HepG2 (cell line): ENCODE results near the gene GPR42. TPM values are rescaled to one million over a fixed set of nuclear protein-coding genes. Genes with fewer than 3 reads are reported as not detected.

Experiments used
- ATAC-seq: fragments of 200-7000 bp; cut with Tn5 transposase; 3 replicates; pipeline ENCODE4 v1.9.1; 2020; ENCODE audit warnings: mild to moderate bottlenecking, moderate library complexity
- BruUV-seq: library from RNA; stranded (reverse); fragments of 400-500 nt; replicated peaks from 2 replicates; lab custom pipeline; 2021; lab: Mats Ljungman, UMichigan
- CTCF ChIA-PET: fragments of 300-600 bp; formaldehyde crosslinking; extraction: SDS; loops from one replicate; lab custom pipeline; 2021; ENCODE audit warnings: low total read pairs, inconsistent platforms, low intra/inter-chr PET ratio; lab: Yijun Ruan, JAX
- POLR2A ChIA-PET: fragments of 350-600 bp; sonication (Branson Sonifier 250); formaldehyde crosslinking; loops from one replicate; lab custom pipeline; 2020; ENCODE audit warnings: antibody characterized with exemption, inconsistent platforms; lab: Yijun Ruan, JAX
- DNase-seq: peaks from one replicate; pipeline ENCODE4 v3.0.0-alpha.2; 2015; ENCODE audit warnings: low spot score
- FAIRE-seq: peaks from 3 replicates; lab custom pipeline; 2011; peaks lifted over from hg19 to GRCh38; lab: Jason Lieb, UNC
- H2AFZ ChIP-seq: one replicate; pipeline ENCODE4 v1.6.1; 2011; ENCODE audit warnings: low read length, inconsistent platforms
- H3K27ac ChIP-seq: fragments of 300-600 bp; 3 replicates; pipeline ENCODE4 v1.8.0; 2011; ENCODE audit warnings: mixed run types, mild to moderate bottlenecking, mixed read lengths, low read length, inconsistent platforms; ENCODE audit not compliant: insufficient read depth; ENCODE audit errors: extremely low read length
- H3K27me3 ChIP-seq, 2 experiments: fragments of 200-600 bp in 1 of 2; 2 replicates in 1 of 2; 3 replicates in 1 of 2; pipeline versions ENCODE4 v1.6.0 to v1.8.0; 2011; ENCODE audit warnings: low read length in 2 of 2, mild to moderate bottlenecking in 2 of 2, moderate library complexity in 2 of 2, inconsistent platforms in 1 of 2; ENCODE audit not compliant: insufficient read depth in 2 of 2, control insufficient read depth in 1 of 2
- H3K36me3 ChIP-seq, 2 experiments: fragments of 200-600 bp in 1 of 2; replicated peaks in 1 of 2; 2 replicates in 1 of 2; 3 replicates in 1 of 2; pipeline versions ENCODE4 v1.5.1 to v1.8.0; 2011; ENCODE audit warnings: low read length in 2 of 2, inconsistent platforms in 1 of 2; ENCODE audit not compliant: insufficient read depth in 2 of 2, control insufficient read depth in 1 of 2
- H3K4me1 ChIP-seq: 2 replicates; pipeline ENCODE4 v1.5.1; 2012; ENCODE audit warnings: low read length, inconsistent platforms; ENCODE audit not compliant: insufficient read depth
- H3K4me2 ChIP-seq: 2 replicates; pipeline ENCODE4 v1.6.0; 2011; ENCODE audit warnings: low read depth, low read length, inconsistent platforms
- H3K4me3 ChIP-seq, 3 experiments: fragments of 200-600 bp in 1 of 3; sonication (generic), shearing (Covaris generic) in 1 of 3; replicated peaks in 1 of 3; 2 replicates each; pipeline ENCODE4 v1.5.1; 2011 to 2016; ENCODE audit warnings: low read length in 3 of 3, inconsistent platforms in 2 of 3, low read depth in 2 of 3, mild to moderate bottlenecking in 2 of 3, control low read depth in 1 of 3, mixed read lengths in 1 of 3; ENCODE audit not compliant: insufficient read depth in 1 of 3
- H3K79me2 ChIP-seq: one replicate; pipeline ENCODE4 v1.6.1; 2011; ENCODE audit warnings: low read length, inconsistent platforms; ENCODE audit not compliant: insufficient read depth
- H3K9ac ChIP-seq: 2 replicates; pipeline ENCODE4 v1.6.0; 2011; ENCODE audit warnings: mild to moderate bottlenecking, low read depth, low read length, inconsistent platforms; ENCODE audit not compliant: insufficient read depth
- H3K9me3 ChIP-seq: 2 replicates; pipeline ENCODE4 v1.5.1; 2012; ENCODE audit warnings: mild to moderate bottlenecking, low read length
- H4K20me1 ChIP-seq: 2 replicates; pipeline ENCODE4 v1.6.0; 2011; ENCODE audit warnings: inconsistent platforms, mild to moderate bottlenecking, low read length, moderate library complexity; ENCODE audit not compliant: insufficient read depth
- CBFB ChIP-seq: sonication (generic); formaldehyde crosslinking; IDR thresholded peaks from 2 replicates; pipeline ENCODE4 v1.4.0; 2020; ENCODE audit warnings: missing genetic modification reagents
- JUN ChIP-seq: sonication (generic); formaldehyde crosslinking; IDR thresholded peaks from 2 replicates; pipeline ENCODE4 v1.4.0; 2020; ENCODE audit warnings: mild to moderate bottlenecking, missing genetic modification reagents
- NKX3-1 ChIP-seq: sonication (generic); formaldehyde crosslinking; IDR thresholded peaks from 2 replicates; pipeline ENCODE4 v1.5.0; 2020; ENCODE audit warnings: missing genetic modification reagents
- SETDB1 ChIP-seq: sonication (generic); formaldehyde crosslinking; IDR thresholded peaks from 2 replicates; pipeline ENCODE4 v1.5.1; 2020; ENCODE audit warnings: missing genetic modification reagents, mild to moderate bottlenecking, borderline replicate concordance
- SP2 ChIP-seq: sonication (generic); formaldehyde crosslinking; IDR thresholded peaks from 2 replicates; pipeline ENCODE4 v1.5.1; 2020; ENCODE audit warnings: mild to moderate bottlenecking, missing genetic modification reagents
- STAG1 ChIP-seq: sonication (generic); formaldehyde crosslinking; IDR thresholded peaks from 2 replicates; pipeline ENCODE4 v1.4.0; 2020; ENCODE audit warnings: missing genetic modification reagents
- YEATS2 ChIP-seq: sonication (generic); formaldehyde crosslinking; IDR thresholded peaks from 2 replicates; pipeline ENCODE4 v1.4.0; 2020; ENCODE audit warnings: missing genetic modification reagents, borderline replicate concordance
- ZFP90 ChIP-seq: sonication (generic); formaldehyde crosslinking; IDR thresholded peaks from 2 replicates; pipeline ENCODE4 v1.8.0; 2022; ENCODE audit warnings: missing genetic modification reagents, mild to moderate bottlenecking, inconsistent platforms, borderline replicate concordance
- ZNF207 ChIP-seq: fragments of 450-650 bp; IDR thresholded peaks from 2 replicates; pipeline ENCODE4 v1.6.1; 2016; ENCODE audit warnings: antibody characterized with exemption, borderline replicate concordance
- ZNF567 ChIP-seq: sonication (generic); formaldehyde crosslinking; IDR thresholded peaks from 2 replicates; pipeline ENCODE4 v1.8.1; 2023; ENCODE audit warnings: mild to moderate bottlenecking, missing genetic modification reagents, borderline replicate concordance
- ZSCAN30 ChIP-seq: sonication (generic); formaldehyde crosslinking; IDR thresholded peaks from 2 replicates; pipeline ENCODE4 v1.5.0; 2020; ENCODE audit warnings: mild to moderate bottlenecking, missing genetic modification reagents
- whole genome bisulfite sequencing: methylation state at CpG from one replicate; pipeline ENCODE4 v1.1.6; 2017; ENCODE audit warnings: low lambda C conversion rate; 5-methylcytosine and 5-hydroxymethylcytosine counted together
- in situ Hi-C: cut with HindIII; loops from 2 replicates; pipeline ENCODE4 v1.10.0; 2017; ENCODE audit warnings: low pct_unique_long_range_greater_than_20kb; ENCODE audit not compliant: extremely low pct_ligation_motif_present
- intact Hi-C: fragments of 100-400 bp; cut with micrococcal nuclease; formaldehyde crosslinking; loops from one replicate; pipeline ENCODE4 v1.10.0; 2022; ENCODE audit not compliant: unreplicated experiment
- polyA plus RNA-seq, 8 experiments: library from polyadenylated mRNA; depleted of rRNA in 3 of 8; stranded (reverse) in 7 of 8; unstranded in 1 of 8; fragments of >200 nt; fragmentation: Illumina TruSeq in 4 of 8; extraction: Trizol in 4 of 8; gene quantifications; 2 replicates each; pipeline versions ENCODE4 v1.2.1 to v1.2.3, GENCODE V29; 2011 to 2016; ENCODE audit warnings: low read depth in 4 of 8, missing spikeins in 1 of 8, mixed read lengths in 1 of 8; ENCODE audit not compliant: insufficient read depth in 1 of 8
- total RNA-seq, 5 experiments: library from RNA; depleted of rRNA; stranded (reverse); fragments of >200 nt; fragmentation: Illumina TruSeq; extraction: Trizol; gene quantifications; 2 replicates each; pipeline ENCODE4 v1.2.3, GENCODE V29; 2016; ENCODE audit warnings: low read depth in 1 of 5
- TF ChIP-seq, protein P1 (sequence below): sonication (generic); formaldehyde crosslinking; IDR thresholded peaks from 2 replicates; pipeline ENCODE4 v1.4.0; 2020; ENCODE audit warnings: missing genetic modification reagents
- TF ChIP-seq, protein P2 (sequence below): sonication (generic); formaldehyde crosslinking; IDR thresholded peaks from 2 replicates; pipeline ENCODE4 v1.4.0; 2020; ENCODE audit warnings: missing genetic modification reagents
- TF ChIP-seq, protein P3 (sequence below): sonication (generic); formaldehyde crosslinking; IDR thresholded peaks from 2 replicates; pipeline ENCODE4 v1.4.0; 2020; ENCODE audit warnings: missing genetic modification reagents

The GPR42 gene
- total and polyA plus RNA-seq, 2 of the 13 experiments (the other 11 are each of a cell fraction or from before 2014, with no cell fraction given) = not detected

DNA sequence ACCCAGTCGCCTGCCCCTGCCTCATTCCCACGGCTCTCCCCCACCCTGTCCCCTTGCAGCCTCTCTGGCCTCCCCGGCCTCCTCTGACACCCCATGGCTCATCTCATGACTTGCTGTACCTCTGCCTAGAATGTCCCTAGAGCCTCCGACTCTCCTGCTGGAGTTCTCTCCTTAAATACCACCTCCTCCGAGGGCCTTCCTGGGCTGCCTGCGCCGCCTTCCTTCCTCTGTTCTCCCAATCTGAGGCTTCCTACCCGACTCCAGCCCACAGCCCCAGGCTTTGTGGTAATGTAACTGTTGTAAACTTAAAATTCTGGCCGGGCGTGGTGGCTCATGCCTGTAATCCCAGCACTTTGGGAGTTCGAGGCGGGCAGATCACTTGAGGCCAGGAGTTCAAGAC is 27.7 kb downstream of the GPR42 start:
- H3K9ac ChIP-seq = no peak overlapping the region
- H3K4me2 ChIP-seq = no peak overlapping the region
- no TSS peak for BruUV-seq
- DNase-seq (no peak), ATAC-seq (no peak)
- no peaks in the 10 kb centered on the region for H3K79me2 ChIP-seq
- peaks cover 38% of the 10 kb centered on the region for H3K4me1 ChIP-seq
- in situ Hi-C loops = no loop called here
- H3K9me3 ChIP-seq = no peaks in the 10 kb centered on the region
- 72% methylated on average over 12 of the region's 12 CpGs for WGBS
- H3K27me3 ChIP-seq = peaks cover 2 to 3% of the 10 kb centered on the region in 2 experiments; a peak in 2 of 5 replicates
- intact Hi-C loops = loop anchor here (5.0 kb wide), 1 partner anchor 46 kb away; no protein-coding TSS in a partner anchor
- no peaks in the 10 kb centered on the region for H4K20me1 ChIP-seq
- no peak for TF ChIP-seq JUN (CRISPR knock-in tag)
- TF ChIP-seq YEATS2 (CRISPR knock-in tag) = no peak
- TF ChIP-seq, protein P1, sequence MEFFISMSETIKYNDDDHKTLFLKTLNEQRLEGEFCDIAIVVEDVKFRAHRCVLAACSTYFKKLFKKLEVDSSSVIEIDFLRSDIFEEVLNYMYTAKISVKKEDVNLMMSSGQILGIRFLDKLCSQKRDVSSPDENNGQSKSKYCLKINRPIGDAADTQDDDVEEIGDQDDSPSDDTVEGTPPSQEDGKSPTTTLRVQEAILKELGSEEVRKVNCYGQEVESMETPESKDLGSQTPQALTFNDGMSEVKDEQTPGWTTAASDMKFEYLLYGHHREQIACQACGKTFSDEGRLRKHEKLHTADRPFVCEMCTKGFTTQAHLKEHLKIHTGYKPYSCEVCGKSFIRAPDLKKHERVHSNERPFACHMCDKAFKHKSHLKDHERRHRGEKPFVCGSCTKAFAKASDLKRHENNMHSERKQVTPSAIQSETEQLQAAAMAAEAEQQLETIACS = no peak
- TF ChIP-seq SP2 (CRISPR knock-in tag) = no peak
- no peak for TF ChIP-seq ZNF567
- TF ChIP-seq, protein P2, sequence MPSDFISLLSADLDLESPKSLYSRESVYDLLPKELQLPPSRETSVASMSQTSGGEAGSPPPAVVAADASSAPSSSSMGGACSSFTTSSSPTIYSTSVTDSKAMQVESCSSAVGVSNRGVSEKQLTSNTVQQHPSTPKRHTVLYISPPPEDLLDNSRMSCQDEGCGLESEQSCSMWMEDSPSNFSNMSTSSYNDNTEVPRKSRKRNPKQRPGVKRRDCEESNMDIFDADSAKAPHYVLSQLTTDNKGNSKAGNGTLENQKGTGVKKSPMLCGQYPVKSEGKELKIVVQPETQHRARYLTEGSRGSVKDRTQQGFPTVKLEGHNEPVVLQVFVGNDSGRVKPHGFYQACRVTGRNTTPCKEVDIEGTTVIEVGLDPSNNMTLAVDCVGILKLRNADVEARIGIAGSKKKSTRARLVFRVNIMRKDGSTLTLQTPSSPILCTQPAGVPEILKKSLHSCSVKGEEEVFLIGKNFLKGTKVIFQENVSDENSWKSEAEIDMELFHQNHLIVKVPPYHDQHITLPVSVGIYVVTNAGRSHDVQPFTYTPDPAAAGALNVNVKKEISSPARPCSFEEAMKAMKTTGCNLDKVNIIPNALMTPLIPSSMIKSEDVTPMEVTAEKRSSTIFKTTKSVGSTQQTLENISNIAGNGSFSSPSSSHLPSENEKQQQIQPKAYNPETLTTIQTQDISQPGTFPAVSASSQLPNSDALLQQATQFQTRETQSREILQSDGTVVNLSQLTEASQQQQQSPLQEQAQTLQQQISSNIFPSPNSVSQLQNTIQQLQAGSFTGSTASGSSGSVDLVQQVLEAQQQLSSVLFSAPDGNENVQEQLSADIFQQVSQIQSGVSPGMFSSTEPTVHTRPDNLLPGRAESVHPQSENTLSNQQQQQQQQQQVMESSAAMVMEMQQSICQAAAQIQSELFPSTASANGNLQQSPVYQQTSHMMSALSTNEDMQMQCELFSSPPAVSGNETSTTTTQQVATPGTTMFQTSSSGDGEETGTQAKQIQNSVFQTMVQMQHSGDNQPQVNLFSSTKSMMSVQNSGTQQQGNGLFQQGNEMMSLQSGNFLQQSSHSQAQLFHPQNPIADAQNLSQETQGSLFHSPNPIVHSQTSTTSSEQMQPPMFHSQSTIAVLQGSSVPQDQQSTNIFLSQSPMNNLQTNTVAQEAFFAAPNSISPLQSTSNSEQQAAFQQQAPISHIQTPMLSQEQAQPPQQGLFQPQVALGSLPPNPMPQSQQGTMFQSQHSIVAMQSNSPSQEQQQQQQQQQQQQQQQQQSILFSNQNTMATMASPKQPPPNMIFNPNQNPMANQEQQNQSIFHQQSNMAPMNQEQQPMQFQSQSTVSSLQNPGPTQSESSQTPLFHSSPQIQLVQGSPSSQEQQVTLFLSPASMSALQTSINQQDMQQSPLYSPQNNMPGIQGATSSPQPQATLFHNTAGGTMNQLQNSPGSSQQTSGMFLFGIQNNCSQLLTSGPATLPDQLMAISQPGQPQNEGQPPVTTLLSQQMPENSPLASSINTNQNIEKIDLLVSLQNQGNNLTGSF (CRISPR knock-in tag) = no peak
- no peak for TF ChIP-seq CBFB (CRISPR knock-in tag)
- TF ChIP-seq ZSCAN30 (CRISPR knock-in tag) = no peak
- no peak for TF ChIP-seq ZNF207
- TF ChIP-seq NKX3-1 = no peak
- TF ChIP-seq STAG1 (CRISPR knock-in tag) = no peak
- TF ChIP-seq, protein P3, sequence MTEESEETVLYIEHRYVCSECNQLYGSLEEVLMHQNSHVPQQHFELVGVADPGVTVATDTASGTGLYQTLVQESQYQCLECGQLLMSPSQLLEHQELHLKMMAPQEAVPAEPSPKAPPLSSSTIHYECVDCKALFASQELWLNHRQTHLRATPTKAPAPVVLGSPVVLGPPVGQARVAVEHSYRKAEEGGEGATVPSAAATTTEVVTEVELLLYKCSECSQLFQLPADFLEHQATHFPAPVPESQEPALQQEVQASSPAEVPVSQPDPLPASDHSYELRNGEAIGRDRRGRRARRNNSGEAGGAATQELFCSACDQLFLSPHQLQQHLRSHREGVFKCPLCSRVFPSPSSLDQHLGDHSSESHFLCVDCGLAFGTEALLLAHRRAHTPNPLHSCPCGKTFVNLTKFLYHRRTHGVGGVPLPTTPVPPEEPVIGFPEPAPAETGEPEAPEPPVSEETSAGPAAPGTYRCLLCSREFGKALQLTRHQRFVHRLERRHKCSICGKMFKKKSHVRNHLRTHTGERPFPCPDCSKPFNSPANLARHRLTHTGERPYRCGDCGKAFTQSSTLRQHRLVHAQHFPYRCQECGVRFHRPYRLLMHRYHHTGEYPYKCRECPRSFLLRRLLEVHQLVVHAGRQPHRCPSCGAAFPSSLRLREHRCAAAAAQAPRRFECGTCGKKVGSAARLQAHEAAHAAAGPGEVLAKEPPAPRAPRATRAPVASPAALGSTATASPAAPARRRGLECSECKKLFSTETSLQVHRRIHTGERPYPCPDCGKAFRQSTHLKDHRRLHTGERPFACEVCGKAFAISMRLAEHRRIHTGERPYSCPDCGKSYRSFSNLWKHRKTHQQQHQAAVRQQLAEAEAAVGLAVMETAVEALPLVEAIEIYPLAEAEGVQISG = no peak
- no peak for TF ChIP-seq ZFP90 (CRISPR knock-in tag)
- no peak for TF ChIP-seq SETDB1
- TF ChIP-seq, all 625 proteins: peak for 0
- H3K27ac ChIP-seq = no peak overlapping the region
- no peak overlapping the region for H3K4me3 ChIP-seq
- CTCF ChIA-PET = no interaction called here
- H2AFZ ChIP-seq = no peak overlapping the region
- POLR2A ChIA-PET = no interaction called here
- no peaks in the 10 kb centered on the region for H3K36me3 ChIP-seq
- no peak for FAIRE-seq
